ENCODE results near the gene GNE. TPM values are rescaled to one million over a fixed set of nuclear protein-coding genes. Genes with fewer than 3 reads are reported as not detected.

GNE gene
- total and polyA plus RNA-seq, 9 of the 15 experiments (the other 6 are each of a cell fraction or from before 2014, with no cell fraction given) = 5.1 to 18.6 (median 12.0) TPM

GRCh38 chr9:36211510-36211909, 46.7 kb downstream of the GNE start:
- no peak for DNase-seq (ENCODE audit: extremely low read depth in 1 of 4, low spot score in 3 of 4)
- no peak for FAIRE-seq
- TF ChIP-seq SUPT5H (IDR thresholded peaks at IDR 0.05) (no peak), MEIS2 (IDR thresholded peaks at IDR 0.05; ENCODE audit: partially characterized antibody) (no peak), ZNF134 (CRISPR knock-in tag; conservative IDR thresholded peaks at IDR 0.05) (no peak), SMAD2 (IDR thresholded peaks at IDR 0.05; ENCODE audit: low read depth, low read length) (no peak), PYGO2 (tag; IDR thresholded peaks at IDR 0.05) (no peak), CBFB (CRISPR knock-in tag; IDR thresholded peaks at IDR 0.05) (no peak), ZNF384 (IDR thresholded peaks at IDR 0.05; ENCODE audit: low read depth, low read length) (no peak)
- in situ Hi-C loops (cut with MboI) (no loop called here), intact Hi-C loops (cut with micrococcal nuclease) (no loop called here)
- Histone ChIP-seq H3K4me3 (no peak overlapping the region), H3K4me1 (replicated peaks in 1 of 2; ENCODE audit: control insufficient read depth in 2 of 2, insufficient read depth in 2 of 2, low read length in 2 of 2) (peaks cover 7 to 32% of the 10 kb centered on the region in 2 experiments; a peak in 4 of 5 replicates), H3K79me2 (ENCODE audit: control insufficient read depth, insufficient read depth, low read length) (peaks cover 31% of the 10 kb centered on the region), H3K9ac (ENCODE audit: insufficient read depth in 1 of 2, low read depth in 2 of 2, low read length in 2 of 2) (no peak overlapping the region), H3K27me3 (ENCODE audit: control insufficient read depth in 2 of 2, insufficient read depth in 2 of 2, low read length in 2 of 2) (no peaks in the 10 kb centered on the region), H3K9me1 (ENCODE audit: control insufficient read depth, insufficient read depth, low read length) (no peaks in the 10 kb centered on the region), H3K27ac (ENCODE audit: extremely low read depth, low read depth, low read length) (no peak overlapping the region), H3K36me3 (ENCODE audit: control insufficient read depth, insufficient read depth, low read length) (peaks cover 87% of the 10 kb centered on the region), H4K20me1 (replicated peaks; ENCODE audit: control insufficient read depth, insufficient read depth, low read length) (peaks cover 6% of the 10 kb centered on the region), H3K4me2 (ENCODE audit: insufficient read depth, low read length) (no peak overlapping the region), H2AFZ (ENCODE audit: low read depth, low read length) (no peak overlapping the region), H3K9me3 (replicated peaks; ENCODE audit: control insufficient read depth, insufficient read depth, low read depth, low read length) (no peaks in the 10 kb centered on the region)
- ATAC-seq = no peak
- ChIA-PET CTCF (ENCODE audit: low intra/inter-chr PET ratio) (no interaction called here), POLR2A (interaction anchor here (0.5 to 1.1 kb wide), 2 partner anchors 20 to 393 kb away, joined by 3 read pairs; no protein-coding TSS in a partner anchor)
- 92% methylated on average over 7 of the region's 7 CpGs for WGBS (ENCODE audit: insufficient coverage, low coverage, missing lambda C conversion rate)
- BruUV-seq (replicated peaks) = no TSS peak

- Histone ChIP-seq H3K4me1 (replicated peaks in 1 of 2; ENCODE audit: control insufficient read depth in 2 of 2, insufficient read depth in 2 of 2, low read length in 2 of 2) (peaks cover 7 to 28% of the 10 kb centered on the region in 2 experiments; a peak in 4 of 5 replicates), H2AFZ (ENCODE audit: low read depth, low read length) (no peak overlapping the region), H3K9ac (ENCODE audit: insufficient read depth in 1 of 2, low read depth in 2 of 2, low read length in 2 of 2) (no peak overlapping the region), H3K36me3 (ENCODE audit: control insufficient read depth, insufficient read depth, low read length) (peaks cover 93% of the 10 kb centered on the region), H3K4me2 (ENCODE audit: insufficient read depth, low read length) (no peak overlapping the region), H3K27ac (ENCODE audit: extremely low read depth, low read depth, low read length) (no peak overlapping the region), H3K27me3 (ENCODE audit: control insufficient read depth in 2 of 2, insufficient read depth in 2 of 2, low read length in 2 of 2) (no peaks in the 10 kb centered on the region), H3K4me3 (no peak overlapping the region), H3K79me2 (ENCODE audit: control insufficient read depth, insufficient read depth, low read length) (peaks cover 31% of the 10 kb centered on the region), H3K9me1 (ENCODE audit: control insufficient read depth, insufficient read depth, low read length) (no peaks in the 10 kb centered on the region), H3K9me3 (replicated peaks; ENCODE audit: control insufficient read depth, insufficient read depth, low read depth, low read length) (no peaks in the 10 kb centered on the region), H4K20me1 (replicated peaks; ENCODE audit: control insufficient read depth, insufficient read depth, low read length) (peaks cover 6% of the 10 kb centered on the region; the same call in 1 of the 2 replicates)
- no peak for TF ChIP-seq ZNF699 (CRISPR knock-in tag; IDR thresholded peaks at IDR 0.05; ENCODE audit: insufficient replicate concordance)
- no peak for TF ChIP-seq LCOR (CRISPR knock-in tag; IDR thresholded peaks at IDR 0.05)
- TF ChIP-seq CTBP1 (IDR thresholded peaks at IDR 0.05; ENCODE audit: borderline replicate concordance) = no peak
- TF ChIP-seq, protein P1, sequence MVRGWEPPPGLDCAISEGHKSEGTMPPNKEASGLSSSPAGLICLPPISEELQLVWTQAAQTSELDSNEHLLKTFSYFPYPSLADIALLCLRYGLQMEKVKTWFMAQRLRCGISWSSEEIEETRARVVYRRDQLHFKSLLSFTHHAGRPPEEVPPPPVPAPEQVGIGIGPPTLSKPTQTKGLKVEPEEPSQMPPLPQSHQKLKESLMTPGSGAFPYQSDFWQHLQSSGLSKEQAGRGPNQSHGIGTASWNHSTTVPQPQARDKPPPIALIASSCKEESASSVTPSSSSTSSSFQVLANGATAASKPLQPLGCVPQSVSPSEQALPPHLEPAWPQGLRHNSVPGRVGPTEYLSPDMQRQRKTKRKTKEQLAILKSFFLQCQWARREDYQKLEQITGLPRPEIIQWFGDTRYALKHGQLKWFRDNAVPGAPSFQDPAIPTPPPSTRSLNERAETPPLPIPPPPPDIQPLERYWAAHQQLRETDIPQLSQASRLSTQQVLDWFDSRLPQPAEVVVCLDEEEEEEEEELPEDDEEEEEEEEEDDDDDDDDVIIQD (CRISPR knock-in tag; IDR thresholded peaks at IDR 0.05) = no peak
- no peak for TF ChIP-seq ZNF23 (CRISPR knock-in tag; IDR thresholded peaks at IDR 0.05)
- no peak for TF ChIP-seq RFX1 (IDR thresholded peaks at IDR 0.05)
- TF ChIP-seq, protein P2, sequence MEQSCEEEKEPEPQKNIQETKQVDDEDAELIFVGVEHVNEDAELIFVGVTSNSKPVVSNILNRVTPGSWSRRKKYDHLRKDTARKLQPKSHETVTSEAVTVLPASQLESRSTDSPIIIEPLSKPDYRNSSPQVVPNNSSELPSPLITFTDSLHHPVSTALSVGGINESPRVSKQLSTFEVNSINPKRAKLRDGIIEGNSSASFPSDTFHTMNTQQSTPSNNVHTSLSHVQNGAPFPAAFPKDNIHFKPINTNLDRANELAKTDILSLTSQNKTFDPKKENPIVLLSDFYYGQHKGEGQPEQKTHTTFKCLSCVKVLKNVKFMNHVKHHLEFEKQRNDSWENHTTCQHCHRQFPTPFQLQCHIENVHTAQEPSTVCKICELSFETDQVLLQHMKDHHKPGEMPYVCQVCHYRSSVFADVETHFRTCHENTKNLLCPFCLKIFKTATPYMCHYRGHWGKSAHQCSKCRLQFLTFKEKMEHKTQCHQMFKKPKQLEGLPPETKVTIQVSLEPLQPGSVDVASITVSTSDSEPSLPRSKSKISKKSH (CRISPR knock-in tag; IDR thresholded peaks at IDR 0.05) = no peak
- TF ChIP-seq YBX1 (IDR thresholded peaks at IDR 0.05) = no peak
- DNase-seq (ENCODE audit: extremely low read depth in 1 of 4, low spot score in 3 of 4) = no peak
- intact Hi-C loops (cut with micrococcal nuclease) (no loop called here), in situ Hi-C loops (cut with MboI) (no loop called here)
- no peak for ATAC-seq
- ChIA-PET POLR2A (no interaction called here), CTCF (ENCODE audit: low intra/inter-chr PET ratio) (no interaction called here)
- WGBS (ENCODE audit: insufficient coverage, low coverage, missing lambda C conversion rate) = 98% methylated on average over 8 of the region's 8 CpGs
- no TSS peak for BruUV-seq (replicated peaks)
- no peak for FAIRE-seq
Observed at GRCh38 chr9:36210722-36211121, 47.5 kb downstream of the GNE start.

Measured in K562 (cell line).